PFSK-1 (cell line): ENCODE measurements around the gene HES4.

Experiments
- POLR2AphosphoS5 ChIP-seq: IDR thresholded peaks from 2 replicates; pipeline ENCODE4 v1.6.1; 2012; ENCODE audit warnings: low read depth, mild to moderate bottlenecking, control low read depth, low read length, moderate library complexity
- SIN3A ChIP-seq: IDR thresholded peaks from 2 replicates; pipeline ENCODE4 v1.6.1; 2012; ENCODE audit warnings: mild to moderate bottlenecking, low read length, moderate library complexity, borderline replicate concordance; ENCODE audit not compliant: insufficient read depth

- TF ChIP-seq POLR2AphosphoS5: no peak
- TF ChIP-seq SIN3A: no peak
Measured at GRCh38 chr1:996851-997712, 2.8 kb downstream of the HES4 start.
